ENCODE data around the gene CD53. TPM values are rescaled to one million over a fixed set of nuclear protein-coding genes. Genes with fewer than 3 reads are reported as not detected.

CD53 gene
- total RNA-seq, 1 donor from 2014 or later: not detected

DNA sequence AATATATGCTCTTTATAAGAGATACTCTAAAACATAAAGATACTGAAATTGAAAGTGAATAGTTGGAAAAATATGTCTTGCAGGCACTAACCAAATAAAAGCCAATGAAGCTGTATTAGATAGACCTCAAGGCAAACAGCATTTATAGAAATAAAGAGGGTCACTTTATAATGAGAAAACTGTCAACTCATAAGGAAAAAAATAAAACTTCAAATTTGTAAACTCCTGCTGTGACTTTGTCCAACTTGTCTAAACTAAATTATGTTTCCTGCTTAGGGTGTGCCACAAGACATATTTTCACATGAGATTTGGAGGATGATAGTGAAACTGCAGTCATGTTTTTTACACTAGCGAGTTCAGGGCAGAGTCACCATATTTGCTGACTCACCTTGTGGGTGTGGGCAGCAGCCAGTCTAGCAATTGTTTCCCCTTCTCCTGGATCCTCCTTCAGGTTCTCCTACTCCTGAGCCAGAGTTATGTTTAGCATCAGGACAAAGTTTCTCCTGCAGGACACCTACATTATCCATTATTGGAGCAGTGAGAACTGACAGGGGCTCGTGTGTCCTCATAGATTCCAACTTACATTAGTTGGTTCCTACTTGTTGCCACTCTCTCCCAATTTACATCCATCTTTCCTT, 43.8 kb downstream of the CD53 start:
- peaks cover 15% of the 10 kb centered on the region for H3K9me3 Mint-ChIP-seq (ENCODE audit: low read depth)
- H3K36me3 Mint-ChIP-seq (ENCODE audit: low read depth): no peaks in the 10 kb centered on the region
- no peak for TF ChIP-seq CTCF (IDR thresholded peaks at IDR 0.05)
- H3K4me3 Mint-ChIP-seq (ENCODE audit: unreplicated experiment): no peak overlapping the region
- H3K27ac Mint-ChIP-seq (ENCODE audit: unreplicated experiment): no peak overlapping the region
- DNase-seq (ENCODE audit: low spot score): no peak
- H3K4me1 Mint-ChIP-seq (ENCODE audit: low read depth): peaks cover 5% of the 10 kb centered on the region
- H3K27me3 Mint-ChIP-seq (ENCODE audit: low read depth): peaks cover 4% of the 10 kb centered on the region

GRCh38 chr1:110918016-110918415, 45.1 kb downstream of the CD53 start:
- H3K27me3 Mint-ChIP-seq (ENCODE audit: low read depth): peaks cover 4% of the 10 kb centered on the region
- H3K27ac Mint-ChIP-seq (ENCODE audit: unreplicated experiment): no peak overlapping the region

DNA sequence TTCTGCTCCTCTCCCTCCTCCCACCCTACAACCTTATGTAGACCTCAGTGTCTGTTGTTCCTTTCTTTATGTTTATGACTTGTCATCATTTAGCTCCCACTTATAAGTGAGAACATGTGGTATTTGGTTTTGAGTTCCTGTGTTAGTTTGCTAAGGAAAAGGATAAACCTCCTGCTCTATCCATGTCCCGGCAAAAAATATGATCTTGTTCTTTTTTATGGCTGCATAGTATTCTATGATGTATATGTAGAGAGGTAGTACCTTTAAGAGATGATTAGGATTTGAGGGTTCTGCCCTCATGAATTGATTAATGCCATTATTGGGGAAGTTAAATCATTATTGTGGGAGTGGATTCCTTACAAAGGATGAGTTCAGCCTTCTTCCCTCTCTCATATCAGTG, 49.0 kb downstream of the CD53 start:
- Mint-ChIP-seq H3K4me1 (ENCODE audit: low read depth) (peaks cover under 1% of the 10 kb centered on the region), H3K4me3 (ENCODE audit: unreplicated experiment) (no peak overlapping the region), H3K9me3 (ENCODE audit: low read depth) (peaks cover 5% of the 10 kb centered on the region), H3K27me3 (ENCODE audit: low read depth) (peaks cover 9% of the 10 kb centered on the region), H3K36me3 (ENCODE audit: low read depth) (no peaks in the 10 kb centered on the region), H3K27ac (ENCODE audit: unreplicated experiment) (no peak overlapping the region)
- TF ChIP-seq CTCF (IDR thresholded peaks at IDR 0.05): no peak
- no peak for DNase-seq (ENCODE audit: low spot score)

More at GRCh38 chr1:110918016-110918415, 45.1 kb downstream of the CD53 start:
- H3K9me3 Mint-ChIP-seq (ENCODE audit: low read depth): peaks cover 9% of the 10 kb centered on the region
- no peak for TF ChIP-seq CTCF (IDR thresholded peaks at IDR 0.05)
- no peaks in the 10 kb centered on the region for H3K36me3 Mint-ChIP-seq (ENCODE audit: low read depth)
- no peak for DNase-seq (ENCODE audit: low spot score)
- peaks cover 5% of the 10 kb centered on the region for H3K4me1 Mint-ChIP-seq (ENCODE audit: low read depth)
- no peak overlapping the region for H3K4me3 Mint-ChIP-seq (ENCODE audit: unreplicated experiment)

DNA sequence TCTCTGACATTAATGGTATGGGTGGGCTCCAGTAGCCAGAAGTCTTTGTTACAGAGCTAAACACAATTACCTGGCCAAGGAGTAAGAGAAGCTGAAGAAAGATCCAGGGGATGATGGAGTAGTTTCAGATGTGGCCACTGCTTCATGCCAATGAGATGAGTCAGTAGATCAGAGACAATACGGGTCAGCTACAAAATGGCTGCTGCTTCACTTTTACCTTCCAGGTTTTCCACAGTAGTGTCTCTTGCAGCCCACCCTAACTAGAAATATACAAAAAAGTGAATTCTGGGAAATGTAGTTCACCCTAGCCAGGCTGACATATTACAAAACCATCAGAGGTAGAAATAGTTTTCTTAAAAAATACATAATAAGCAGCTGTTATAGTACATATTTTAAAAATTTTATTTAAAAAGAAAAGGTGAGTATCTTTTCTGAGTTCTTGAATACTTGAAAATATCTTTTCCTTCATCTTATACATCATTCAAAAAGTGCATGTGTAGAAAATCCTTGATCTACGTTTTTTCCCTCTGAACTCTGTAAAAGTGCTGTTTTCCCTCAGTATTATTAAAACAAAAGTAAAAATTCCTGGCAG, 54.6 kb downstream of the CD53 start:
- H3K4me3 Mint-ChIP-seq (ENCODE audit: unreplicated experiment): no peak overlapping the region
- no peaks in the 10 kb centered on the region for H3K4me1 Mint-ChIP-seq (ENCODE audit: low read depth)
- H3K36me3 Mint-ChIP-seq (ENCODE audit: low read depth): no peaks in the 10 kb centered on the region
- no peak for DNase-seq (ENCODE audit: low spot score)
- TF ChIP-seq CTCF (IDR thresholded peaks at IDR 0.05): no peak
- no peak overlapping the region for H3K27ac Mint-ChIP-seq (ENCODE audit: unreplicated experiment)
- peaks cover 13% of the 10 kb centered on the region for H3K9me3 Mint-ChIP-seq (ENCODE audit: low read depth)
- H3K27me3 Mint-ChIP-seq (ENCODE audit: low read depth): peaks cover 6% of the 10 kb centered on the region

- DNase-seq (ENCODE audit: low spot score): no peak
- H3K4me1 Mint-ChIP-seq (ENCODE audit: low read depth): no peaks in the 10 kb centered on the region
- TF ChIP-seq CTCF (IDR thresholded peaks at IDR 0.05): no peak
- H3K4me3 Mint-ChIP-seq (ENCODE audit: unreplicated experiment): no peak overlapping the region
- H3K36me3 Mint-ChIP-seq (ENCODE audit: low read depth): no peaks in the 10 kb centered on the region
- no peak overlapping the region for H3K27ac Mint-ChIP-seq (ENCODE audit: unreplicated experiment)
- peaks cover 13% of the 10 kb centered on the region for H3K9me3 Mint-ChIP-seq (ENCODE audit: low read depth)
- H3K27me3 Mint-ChIP-seq (ENCODE audit: low read depth): peaks cover 6% of the 10 kb centered on the region
These were observed 55.2 kb downstream of the CD53 start for GRCh38 chr1:110928191-110928590.
